ENCODE data around the gene TNFSF10.

- TF ChIP-seq CTCF (IDR thresholded peaks at IDR 0.05) (no peak), POLR2A (IDR thresholded peaks at IDR 0.05) (no peak)
These were observed 6.9 kb upstream of the TNFSF10 start for GRCh38 chr3:172530101-172530561.
